ENCODE data around the gene LAYN. TPM values are rescaled to one million over a fixed set of nuclear protein-coding genes. Genes with fewer than 3 reads are reported as not detected.

LAYN gene
- total RNA-seq, 4 donors from 2014 or later, result 12.0 to 47.1 (median 18.5) TPM

- intact Hi-C loops (cut with DNase I), result no loop called here
- 52% methylated on average over 1 of the region's 1 CpG for WGBS
- H3K27me3 ChIP-seq, result no peaks in the 10 kb centered on the region
- DNase-seq (ENCODE audit: extremely low spot score), result no peak
- peaks cover 3 to 18% (median 8%) of the 10 kb centered on the region in 4 donors for H3K4me1 ChIP-seq
- TF ChIP-seq CTCF (IDR thresholded peaks at IDR 0.05) (no peak), POLR2AphosphoS5 (IDR thresholded peaks at IDR 0.05) (no peak), POLR2A (IDR thresholded peaks at IDR 0.05; ENCODE audit: low read depth) (no peak), EP300 (IDR thresholded peaks at IDR 0.05) (no peak)
- H3K4me3 ChIP-seq, result no peak overlapping the region
- no peaks in the 10 kb centered on the region for H3K36me3 ChIP-seq
- no peaks in the 10 kb centered on the region for H3K9me3 ChIP-seq
- no peak overlapping the region for H3K27ac ChIP-seq (replicated peaks in 1 of 4)
Measured at GRCh38 chr11:111598148-111598547, 57.6 kb downstream of the LAYN start.

GRCh38 chr11:111598559-111598958, 58.0 kb downstream of the LAYN start:
- Histone ChIP-seq H3K27me3 (no peaks in the 10 kb centered on the region), H3K27ac (replicated peaks in 1 of 4) (no peak overlapping the region), H3K9me3 (no peaks in the 10 kb centered on the region), H3K36me3 (no peaks in the 10 kb centered on the region), H3K4me3 (no peak overlapping the region), H3K4me1 (peaks cover 6 to 23% (median 11%) of the 10 kb centered on the region in 4 donors)
- intact Hi-C loops (cut with DNase I), result no loop called here
- TF ChIP-seq EP300 (IDR thresholded peaks at IDR 0.05), result no peak
- TF ChIP-seq CTCF (IDR thresholded peaks at IDR 0.05), result no peak
- no peak for TF ChIP-seq POLR2AphosphoS5 (IDR thresholded peaks at IDR 0.05)
- TF ChIP-seq POLR2A (IDR thresholded peaks at IDR 0.05; ENCODE audit: low read depth), result no peak
- no peak for DNase-seq (ENCODE audit: extremely low spot score)
- 49% methylated on average over 2 of the region's 2 CpGs for WGBS

- peak overlapping the region; percentile 77 to 94 (median 88) for H3K4me3 ChIP-seq
- WGBS, result 22% methylated on average over 9 of the region's 9 CpGs
- DNase-seq (ENCODE audit: extremely low spot score), result no peak
- no peaks in the 10 kb centered on the region for H3K9me3 ChIP-seq
- intact Hi-C loops (cut with DNase I), result loop anchor here (1.0 to 5.0 kb wide), 2 partner anchors 176 to 241 kb away; no protein-coding TSS in a partner anchor
- H3K4me1 ChIP-seq, result peaks cover 15 to 51% (median 41%) of the 10 kb centered on the region in 4 donors
- TF ChIP-seq POLR2A (IDR thresholded peaks at IDR 0.05; ENCODE audit: low read depth), result no peak
- TF ChIP-seq POLR2AphosphoS5 (IDR thresholded peaks at IDR 0.05), result no peak
- TF ChIP-seq EP300 (IDR thresholded peaks at IDR 0.05), result no peak
- TF ChIP-seq CTCF (IDR thresholded peaks at IDR 0.05), result no peak
- peak overlapping the region; percentile 92 to 99 (median 97) for H3K27ac ChIP-seq (replicated peaks in 1 of 4)
- no peaks in the 10 kb centered on the region for H3K27me3 ChIP-seq
- H3K36me3 ChIP-seq, result no peaks in the 10 kb centered on the region
Measured at GRCh38 chr11:111601636-111601978, 61.1 kb downstream of the LAYN start.

GRCh38 chr11:111601979-111602864, 61.7 kb downstream of the LAYN start, which contains the start of gene SIK2:
Gene SIK2 (plus strand): TSS chr11:111602449. CDS start chr11:111602564, 115 bp downstream.
- WGBS, result 0% methylated on average over 11 of the region's 100 CpGs
- H3K27me3 ChIP-seq, result no peaks in the 10 kb centered on the region
- H3K36me3 ChIP-seq, result no peaks in the 10 kb centered on the region
- TF ChIP-seq POLR2A (IDR thresholded peaks at IDR 0.05; ENCODE audit: low read depth), result no peak
- TF ChIP-seq EP300 (IDR thresholded peaks at IDR 0.05), result no peak
- peak; percentile 96 to 97 for TF ChIP-seq POLR2AphosphoS5 (IDR thresholded peaks at IDR 0.05)
- peak; percentile 92 to 97 (median 97) for TF ChIP-seq CTCF (IDR thresholded peaks at IDR 0.05)
- peak; percentile 96 for DNase-seq (ENCODE audit: extremely low spot score)
- intact Hi-C loops (cut with DNase I), result loop anchor here (1.0 to 5.0 kb wide), 3 partner anchors 165 to 240 kb away; partner anchors contain the start of gene PPP2R1B
- peak within 1 kb of the TSS; percentile 92 to 99 (median 97) for H3K27ac ChIP-seq (replicated peaks in 1 of 4)
- H3K9me3 ChIP-seq, result no peaks in the 10 kb centered on the region
- H3K4me1 ChIP-seq, result peaks cover 19 to 56% (median 47%) of the 10 kb centered on the region in 4 donors
- peak within 1 kb of the TSS; percentile 77 to 94 (median 88) for H3K4me3 ChIP-seq

Measured in esophagus muscularis mucosa (tissue), 4 donors.